B cell (primary cell): ENCODE measurements around the gene MARK4.

ENCODE experiments used
- CTCF ChIP-seq: fragments of 200-600 bp; IDR thresholded peaks from one replicate; pipeline ENCODE4 v1.8.0; 2022; ENCODE audit warnings: antibody characterized with exemption, mild to moderate bottlenecking
- EZH2 ChIP-seq: IDR thresholded peaks from 2 replicates; pipeline ENCODE4 v1.6.1; 2012; ENCODE audit warnings: borderline replicate concordance, low read depth, mild to moderate bottlenecking, moderate library complexity, low read length; ENCODE audit not compliant: insufficient read depth, poor library complexity, severe bottlenecking

GRCh38 chr19:45254044-45254531, 3.0 kb downstream of the MARK4 start:
- TF ChIP-seq CTCF (peak; percentile 40), EZH2 (no peak)
